ENCODE measurements around the gene PRR23E. TPM values are rescaled to one million over a fixed set of nuclear protein-coding genes. Genes with fewer than 3 reads are reported as not detected.

Gene PRR23E
- total RNA-seq, 1 experiment from 2014 or later = not detected

DNA sequence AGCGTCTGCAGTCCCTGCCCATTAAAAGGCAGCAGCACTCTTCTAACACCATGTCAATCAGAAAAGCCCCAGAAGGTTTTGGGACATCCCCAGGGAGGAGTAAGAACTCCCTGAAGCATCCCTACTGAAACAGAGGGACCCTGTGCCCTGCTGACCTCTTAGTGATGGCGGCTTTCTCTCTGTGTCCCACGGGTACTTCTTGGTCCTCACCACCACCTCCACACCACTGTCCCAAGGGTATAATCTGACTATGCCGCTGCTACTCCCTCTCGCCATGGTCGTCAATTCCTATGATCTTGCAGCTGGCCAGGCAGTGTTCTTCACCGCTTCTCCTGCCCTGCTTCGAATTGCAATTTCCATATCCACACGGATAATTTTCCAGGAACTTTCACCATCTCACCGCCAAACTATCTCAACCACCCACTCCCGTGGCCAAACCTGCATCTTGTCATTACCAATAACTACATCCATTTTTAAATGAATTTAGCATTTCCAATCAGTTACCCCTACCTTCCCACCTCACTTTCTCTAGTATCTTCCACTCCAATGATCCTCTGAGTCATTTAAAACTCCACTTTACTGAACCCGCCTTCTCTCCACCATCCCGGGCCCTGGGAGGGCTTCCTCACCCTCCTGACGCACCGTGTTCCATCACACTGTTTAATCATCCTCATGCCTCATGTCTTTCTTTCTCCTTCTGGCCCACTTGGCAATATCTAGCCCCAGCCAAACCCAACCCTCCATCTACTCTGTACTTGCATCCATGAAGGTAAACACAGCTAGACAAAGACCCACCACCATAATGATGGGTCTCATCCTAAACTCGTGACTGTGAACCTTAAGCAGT, 23.7 kb downstream of the PRR23E start:
- no TSS peak for BruUV-seq (replicated peaks)
- no peak for DNase-seq
- ChIA-PET CTCF (no interaction called here), POLR2A (ENCODE audit: unreplicated experiment) (no interaction called here)
- Histone ChIP-seq H3K9me3 (ENCODE audit: insufficient read depth, low read depth) (no peaks in the 10 kb centered on the region), H3K79me2 (ENCODE audit: low read depth) (no peaks in the 10 kb centered on the region), H3K4me1 (replicated peaks; ENCODE audit: insufficient read depth) (peaks cover 20% of the 10 kb centered on the region), H3K4me2 (peak overlapping the region; percentile 47), H3K4me3 (no peak overlapping the region), H4K20me1 (ENCODE audit: insufficient read depth) (no peaks in the 10 kb centered on the region), H2AFZ (no peak overlapping the region), H3F3A (ENCODE audit: insufficient read depth, low read depth) (peaks cover 17% of the 10 kb centered on the region; the same call in 1 of the 2 replicates), H3K36me3 (ENCODE audit: low read depth) (no peaks in the 10 kb centered on the region), H3K27me3 (ENCODE audit: insufficient read depth, low read depth) (no peaks in the 10 kb centered on the region), H3K9me2 (ENCODE audit: insufficient read depth) (no peaks in the 10 kb centered on the region), H3K27ac (peak overlapping the region; percentile 50)
- intact Hi-C loops (cut with micrococcal nuclease; ENCODE audit: unreplicated experiment) = no loop called here
- TF ChIP-seq, protein P1, sequence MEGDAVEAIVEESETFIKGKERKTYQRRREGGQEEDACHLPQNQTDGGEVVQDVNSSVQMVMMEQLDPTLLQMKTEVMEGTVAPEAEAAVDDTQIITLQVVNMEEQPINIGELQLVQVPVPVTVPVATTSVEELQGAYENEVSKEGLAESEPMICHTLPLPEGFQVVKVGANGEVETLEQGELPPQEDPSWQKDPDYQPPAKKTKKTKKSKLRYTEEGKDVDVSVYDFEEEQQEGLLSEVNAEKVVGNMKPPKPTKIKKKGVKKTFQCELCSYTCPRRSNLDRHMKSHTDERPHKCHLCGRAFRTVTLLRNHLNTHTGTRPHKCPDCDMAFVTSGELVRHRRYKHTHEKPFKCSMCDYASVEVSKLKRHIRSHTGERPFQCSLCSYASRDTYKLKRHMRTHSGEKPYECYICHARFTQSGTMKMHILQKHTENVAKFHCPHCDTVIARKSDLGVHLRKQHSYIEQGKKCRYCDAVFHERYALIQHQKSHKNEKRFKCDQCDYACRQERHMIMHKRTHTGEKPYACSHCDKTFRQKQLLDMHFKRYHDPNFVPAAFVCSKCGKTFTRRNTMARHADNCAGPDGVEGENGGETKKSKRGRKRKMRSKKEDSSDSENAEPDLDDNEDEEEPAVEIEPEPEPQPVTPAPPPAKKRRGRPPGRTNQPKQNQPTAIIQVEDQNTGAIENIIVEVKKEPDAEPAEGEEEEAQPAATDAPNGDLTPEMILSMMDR (conservative IDR thresholded peaks at IDR 0.05) = no peak
- TF ChIP-seq EZH2 (IDR thresholded peaks at IDR 0.05; ENCODE audit: low read depth) = no peak

- Histone ChIP-seq H3K79me2 (ENCODE audit: low read depth) (no peaks in the 10 kb centered on the region), H3K4me3 (no peak overlapping the region; the same call in 1 of the 2 replicates), H2AFZ (peak overlapping the region; percentile 18; the same call in 1 of the 2 replicates), H3K9me2 (ENCODE audit: insufficient read depth) (no peaks in the 10 kb centered on the region), H3K36me3 (ENCODE audit: low read depth) (no peaks in the 10 kb centered on the region), H3K27ac (peak overlapping the region; percentile 50), H3K4me2 (peak overlapping the region; percentile 47), H3K4me1 (replicated peaks; ENCODE audit: insufficient read depth) (peaks cover 20% of the 10 kb centered on the region), H3K27me3 (ENCODE audit: insufficient read depth, low read depth) (no peaks in the 10 kb centered on the region), H3K9me3 (ENCODE audit: insufficient read depth, low read depth) (no peaks in the 10 kb centered on the region), H3F3A (ENCODE audit: insufficient read depth, low read depth) (peaks cover 17% of the 10 kb centered on the region; the same call in 1 of the 2 replicates), H4K20me1 (ENCODE audit: insufficient read depth) (no peaks in the 10 kb centered on the region)
- no TSS peak for BruUV-seq (replicated peaks)
- CTCF ChIA-PET = interaction anchor here (0.6 kb wide), 1 partner anchor 45 kb away, joined by 3 read pairs; no protein-coding TSS in a partner anchor
- intact Hi-C loops (cut with micrococcal nuclease; ENCODE audit: unreplicated experiment) = no loop called here
- POLR2A ChIA-PET (ENCODE audit: unreplicated experiment) = no interaction called here
- TF ChIP-seq, protein P1 (conservative IDR thresholded peaks at IDR 0.05) = no peak
- no peak for TF ChIP-seq EZH2 (IDR thresholded peaks at IDR 0.05; ENCODE audit: low read depth)
- peak; percentile 72 to 86 for DNase-seq
Measured at GRCh38 chr3:127217596-127218453, 24.9 kb downstream of the PRR23E start.

DNA sequence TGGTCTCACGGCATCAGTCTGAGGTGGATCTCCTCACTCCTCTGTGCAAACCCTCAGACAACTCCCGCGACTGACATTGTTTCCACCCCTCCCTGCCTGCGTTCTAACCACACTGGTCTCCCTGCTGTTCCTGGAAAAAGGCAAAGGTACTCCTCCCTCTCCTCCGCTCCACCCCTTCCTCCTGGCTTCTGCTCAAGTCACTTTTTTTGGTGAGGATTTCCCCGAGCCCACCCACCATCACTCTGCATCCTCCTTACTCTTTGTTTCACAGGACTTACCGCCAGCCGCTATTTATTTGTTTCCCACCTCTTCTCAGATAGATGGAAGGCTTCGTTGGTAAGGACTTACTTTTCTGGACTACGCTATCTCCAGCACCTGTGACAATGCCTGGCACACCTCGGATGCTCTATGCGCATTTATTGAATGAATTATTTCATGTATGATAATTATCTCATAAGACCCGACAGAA, 25.6 kb downstream of the PRR23E start:
- Histone ChIP-seq H2AFZ (peak overlapping the region; percentile 18; the same call in 1 of the 2 replicates), H3K9me3 (ENCODE audit: insufficient read depth, low read depth) (no peaks in the 10 kb centered on the region), H3F3A (ENCODE audit: insufficient read depth, low read depth) (peaks cover 17% of the 10 kb centered on the region; the same call in 1 of the 2 replicates), H4K20me1 (ENCODE audit: insufficient read depth) (no peaks in the 10 kb centered on the region), H3K27me3 (ENCODE audit: insufficient read depth, low read depth) (no peaks in the 10 kb centered on the region), H3K4me1 (replicated peaks; ENCODE audit: insufficient read depth) (peaks cover 20% of the 10 kb centered on the region), H3K27ac (no peak overlapping the region), H3K9me2 (ENCODE audit: insufficient read depth) (no peaks in the 10 kb centered on the region), H3K79me2 (ENCODE audit: low read depth) (no peaks in the 10 kb centered on the region), H3K4me2 (peak overlapping the region; percentile 47), H3K4me3 (no peak overlapping the region), H3K36me3 (ENCODE audit: low read depth) (no peaks in the 10 kb centered on the region)
- TF ChIP-seq, protein P1 (conservative IDR thresholded peaks at IDR 0.05) = no peak
- no peak for TF ChIP-seq EZH2 (IDR thresholded peaks at IDR 0.05; ENCODE audit: low read depth)
- intact Hi-C loops (cut with micrococcal nuclease; ENCODE audit: unreplicated experiment) = no loop called here
- BruUV-seq (replicated peaks) = no TSS peak
- no peak for DNase-seq
- CTCF ChIA-PET = no interaction called here
- POLR2A ChIA-PET (ENCODE audit: unreplicated experiment) = no interaction called here
